ENCODE data around the gene HPN. TPM values are rescaled to one million over a fixed set of nuclear protein-coding genes. Genes with fewer than 3 reads are reported as not detected.
"Not testable (repeated sequence)": the region's sequence is repeated elsewhere in the genome, so short reads cannot be mapped to it uniquely, and the experiment has no call there.

HPN gene
- total and polyA plus RNA-seq, 7 donors = 1.6 to 17.7 (median 5.2) TPM

- Histone ChIP-seq H3K27me3 (ENCODE audit: insufficient read depth in 3 of 3, low read length in 2 of 3) (no peaks in the 10 kb centered on the region), H3K4me3 (no peak overlapping the region), H3K36me3 (ENCODE audit: insufficient read depth in 1 of 2, low read depth in 1 of 2) (peaks cover 0 to 41% of the 10 kb centered on the region in 2 donors), H3K27ac (no peak overlapping the region), H3K9me3 (no peaks in the 10 kb centered on the region), H3K4me1 (peaks cover 4% of the 10 kb centered on the region)
- ATAC-seq = no peak
- no peak for TF ChIP-seq CTCF (IDR thresholded peaks at IDR 0.05)
- DNase-seq = no peak
- 84 to 88% (median 86%) methylated on average over 15 of the region's 15 CpGs for WGBS, 3 donors
- intact Hi-C loops (cut with DNase I) = no loop called here
These were observed 35.1 kb upstream of the HPN start for GRCh38 chr19:35006342-35006998.

DNA sequence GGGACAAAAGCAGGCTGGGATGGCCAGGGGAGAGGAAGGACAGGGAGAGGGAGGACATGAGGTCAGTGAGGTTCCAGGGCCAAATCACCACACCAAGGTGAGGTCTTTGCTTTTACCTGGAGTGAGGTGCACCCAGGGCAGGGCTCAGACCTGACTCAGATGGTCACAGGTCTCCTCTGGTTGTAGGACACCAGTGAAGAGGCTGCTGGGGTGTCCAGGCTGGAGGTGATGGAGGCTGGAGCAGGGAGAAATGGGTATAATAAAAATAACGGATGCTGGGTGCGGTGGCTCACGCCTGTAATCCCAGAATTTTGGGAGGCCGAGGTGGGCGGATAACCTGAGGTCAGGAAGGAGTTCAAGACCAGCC lies 34.5 kb upstream of the HPN start:
- Histone ChIP-seq H3K9me3 (no peaks in the 10 kb centered on the region), H3K36me3 (ENCODE audit: insufficient read depth in 1 of 2, low read depth in 1 of 2) (peaks cover 0 to 46% of the 10 kb centered on the region in 2 donors), H3K27me3 (ENCODE audit: insufficient read depth in 3 of 3, low read length in 2 of 3) (no peaks in the 10 kb centered on the region), H3K4me3 (no peak overlapping the region), H3K27ac (no peak overlapping the region), H3K4me1 (peaks cover 3% of the 10 kb centered on the region)
- DNase-seq = no peak
- intact Hi-C loops (cut with DNase I) = no loop called here
- TF ChIP-seq CTCF (IDR thresholded peaks at IDR 0.05) = no peak
- WGBS, 3 donors = 95 to 100% (median 96%) methylated on average over 5 of the region's 5 CpGs
- ATAC-seq = no peak

GRCh38 chr19:35007427-35007826 lies 34.1 kb upstream of the HPN start:
- H3K27ac ChIP-seq; H3K4me1 ChIP-seq; H3K9me3 ChIP-seq; H3K4me3 ChIP-seq; H3K27me3 ChIP-seq (ENCODE audit: insufficient read depth in 3 of 3, low read length in 2 of 3); DNase-seq; ATAC-seq; intact Hi-C loops (cut with DNase I): not testable (repeated sequence)
- 97% methylated on average over 8 of the region's 8 CpGs for WGBS, 3 donors
- peaks cover 0 to 48% of the 10 kb centered on the region in 2 donors for H3K36me3 ChIP-seq (ENCODE audit: insufficient read depth in 1 of 2, low read depth in 1 of 2)

DNA sequence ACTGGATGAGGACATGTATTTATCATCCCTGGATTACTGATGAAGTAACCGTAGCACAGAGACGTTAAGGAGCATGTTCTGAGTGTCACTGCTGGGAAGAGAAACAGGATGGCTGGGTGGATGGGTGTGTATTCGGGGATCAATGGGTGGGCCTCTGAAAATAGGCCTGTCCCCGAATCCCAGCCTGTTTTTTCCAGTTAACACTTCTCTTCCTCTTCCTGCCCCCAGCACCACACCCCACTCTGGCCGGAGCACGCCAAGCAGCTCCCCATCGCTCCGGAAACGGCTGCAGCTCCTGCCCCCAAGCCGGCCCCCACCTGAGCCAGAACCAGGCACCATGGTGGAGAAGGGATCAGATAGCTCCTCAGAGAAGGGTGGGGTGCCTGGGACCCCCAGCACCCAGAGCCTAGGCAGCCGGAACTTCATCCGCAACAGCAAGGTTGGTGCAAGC lies 32.6 kb upstream of the HPN start:
- intact Hi-C loops (cut with DNase I) = no loop called here
- Histone ChIP-seq H3K9me3 (no peaks in the 10 kb centered on the region), H3K4me1 (peaks cover 8% of the 10 kb centered on the region), H3K4me3 (no peak overlapping the region), H3K27ac (no peak overlapping the region), H3K36me3 (ENCODE audit: insufficient read depth in 1 of 2, low read depth in 1 of 2) (peaks cover 0 to 47% of the 10 kb centered on the region in 2 donors), H3K27me3 (ENCODE audit: insufficient read depth in 3 of 3, low read length in 2 of 3) (no peaks in the 10 kb centered on the region)
- 76 to 89% (median 77%) methylated on average over 11 to 12 of the region's 12 CpGs for WGBS, 3 donors
- DNase-seq = no peak
- ATAC-seq = no peak
- no peak for TF ChIP-seq CTCF (IDR thresholded peaks at IDR 0.05)

DNA sequence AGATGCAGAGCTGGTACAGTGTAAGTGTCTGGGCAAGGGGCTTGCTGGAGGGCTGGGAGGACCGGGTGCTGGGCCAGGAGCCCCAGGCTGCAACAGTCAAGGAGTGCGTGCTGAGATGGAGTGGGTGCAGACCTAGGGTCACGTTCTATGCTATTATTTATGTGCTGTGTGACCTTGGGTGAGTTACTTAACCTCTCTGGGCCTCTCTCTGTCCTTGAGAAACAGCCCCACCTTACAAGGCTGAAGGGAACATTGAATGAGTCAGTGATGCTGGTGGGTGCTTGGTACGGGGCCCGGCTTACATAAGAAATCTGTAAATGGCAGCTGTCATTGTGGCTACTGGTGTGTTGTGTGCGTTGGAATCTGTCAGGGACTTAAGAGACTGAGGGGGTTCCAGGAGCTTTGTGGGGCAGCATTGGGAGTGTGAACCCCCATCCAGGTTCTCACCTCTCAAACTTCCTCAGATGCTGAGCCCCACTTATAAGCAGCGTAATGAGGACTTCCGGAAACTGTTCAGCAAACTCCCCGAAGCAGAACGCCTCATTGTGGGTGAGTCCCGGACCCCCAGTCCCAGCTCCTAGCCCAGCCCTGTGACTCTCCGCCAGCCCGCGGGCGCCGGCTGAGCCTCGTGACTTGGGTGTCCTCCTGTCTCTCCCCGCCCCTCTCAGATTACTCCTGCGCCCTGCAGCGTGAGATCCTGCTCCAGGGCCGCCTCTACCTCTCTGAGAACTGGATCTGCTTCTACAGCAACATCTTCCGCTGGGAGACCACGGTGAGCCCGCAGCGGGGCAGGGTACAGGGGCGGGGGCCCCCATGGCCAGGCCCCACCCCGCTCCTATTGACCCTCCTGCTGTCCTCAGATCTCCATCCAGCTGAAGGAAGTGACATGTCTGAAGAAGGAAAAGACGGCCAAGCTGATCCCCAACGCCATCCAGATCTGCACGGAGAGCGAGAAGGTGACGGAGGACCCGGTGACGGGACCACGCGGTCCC lies 31.8 kb upstream of the HPN start:
- H3K9me3 ChIP-seq = no peaks in the 10 kb centered on the region
- intact Hi-C loops (cut with DNase I) = no loop called here
- ATAC-seq = peak in 2 of 4 donors; percentile 24 to 47
- H3K4me1 ChIP-seq = peaks cover 8% of the 10 kb centered on the region
- H3K27me3 ChIP-seq (ENCODE audit: insufficient read depth in 3 of 3, low read length in 2 of 3) = no peaks in the 10 kb centered on the region
- no peak for DNase-seq
- H3K4me3 ChIP-seq = no peak overlapping the region
- 77 to 91% (median 90%) methylated on average over 35 to 36 of the region's 36 CpGs for WGBS, 3 donors
- H3K27ac ChIP-seq = no peak overlapping the region
- H3K36me3 ChIP-seq (ENCODE audit: insufficient read depth in 1 of 2, low read depth in 1 of 2) = peaks cover 0 to 55% of the 10 kb centered on the region in 2 donors
- TF ChIP-seq CTCF (IDR thresholded peaks at IDR 0.05) = no peak
